Putamen (tissue), 1 donor: ENCODE measurements around the gene SYNE4.

Source experiments
- DNase-seq: peaks from one replicate; pipeline ENCODE4 v3.0.0-alpha.2; 2016; ENCODE audit warnings: low spot score

SYNE4 gene

GRCh38 chr19:36025541-36025940, 16.9 kb upstream of the SYNE4 start:
- DNase-seq: no peak

- DNase-seq: no peak
These were observed 14.8 kb upstream of the SYNE4 start for GRCh38 chr19:36023432-36023831.

- DNase-seq: no peak
These were observed 10.6 kb upstream of the SYNE4 start for GRCh38 chr19:36019061-36019670.

GRCh38 chr19:36014012-36014924, 5.7 kb upstream of the SYNE4 start, which contains the start of gene ALKBH6:
TSS of gene ALKBH6 (minus strand) at chr19:36014213. CDS start at chr19:36013397, 816 bp downstream.
- DNase-seq: peak; percentile 99

GRCh38 chr19:36013280-36014011, 4.8 kb upstream of the SYNE4 start:
- DNase-seq: no peak

GRCh38 chr19:36010402-36010801, 1.8 kb upstream of the SYNE4 start:
- no peak for DNase-seq

GRCh38 chr19:36009633-36010379, 1.2 kb upstream of the SYNE4 start:
- no peak for DNase-seq

- DNase-seq: no peak
These were observed 607 bp upstream of the SYNE4 start for GRCh38 chr19:36009220-36009619.

GRCh38 chr19:36006955-36007354, 1.7 kb downstream of the SYNE4 start:
- no peak for DNase-seq

GRCh38 chr19:36003284-36003683, 5.3 kb downstream of the SYNE4 start:
- DNase-seq: no peak

GRCh38 chr19:36001605-36002004, 7.0 kb downstream of the SYNE4 start:
- no peak for DNase-seq

- no peak for DNase-seq
These were observed 11.8 kb downstream of the SYNE4 start for GRCh38 chr19:35996777-35997176.

GRCh38 chr19:35995048-35995993, 13.3 kb downstream of the SYNE4 start, which contains the start of gene SDHAF1:
TSS of gene SDHAF1 (plus strand) at chr19:35995188. CDS start at chr19:35995275, 87 bp downstream.
- peak; percentile 96 for DNase-seq

- DNase-seq: no peak
These were observed 14.6 kb downstream of the SYNE4 start for GRCh38 chr19:35993923-35994598.

GRCh38 chr19:35992907-35993765, 15.5 kb downstream of the SYNE4 start:
- no peak for DNase-seq

GRCh38 chr19:35991731-35992450, 16.7 kb downstream of the SYNE4 start:
- DNase-seq: no peak

- DNase-seq: no peak
These were observed 17.6 kb downstream of the SYNE4 start for GRCh38 chr19:35990771-35991730.
